BJ (cell line): ENCODE results near the gene ZPR1. TPM values are rescaled to one million over a fixed set of nuclear protein-coding genes. Genes with fewer than 3 reads are reported as not detected.

Source experiments
- CTCF ChIA-PET: fragments of 350-600 bp; formaldehyde crosslinking; extraction: SDS; loops from one replicate; lab custom pipeline; 2021; ENCODE audit warnings: antibody characterized with exemption, inconsistent platforms; lab: Yijun Ruan, JAX
- POLR2A ChIA-PET: fragments of 300-600 bp; sonication (Branson Sonifier 250); formaldehyde crosslinking; extraction: SDS; loops from one replicate; lab custom pipeline; 2021; ENCODE audit warnings: antibody characterized with exemption; lab: Charles Lee
- DNase-seq: peaks from one replicate; pipeline ENCODE4 v3.0.0-alpha.2; 2011; ENCODE audit warnings: low read depth
- H3K27me3 ChIP-seq: 2 replicates; pipeline ENCODE4 v1.6.0; 2011; ENCODE audit warnings: low read length; ENCODE audit not compliant: control insufficient read depth, insufficient read depth
- H3K36me3 ChIP-seq: 2 replicates; pipeline ENCODE4 v1.5.1; 2011; ENCODE audit warnings: low read length; ENCODE audit not compliant: control insufficient read depth, insufficient read depth
- H3K4me3 ChIP-seq: 2 replicates; pipeline ENCODE4 v1.5.1; 2011; ENCODE audit warnings: low read depth, mild to moderate bottlenecking, control low read depth, low read length
- polyA plus RNA-seq: library from polyadenylated mRNA; depleted of rRNA; stranded (reverse); fragments of >200 nt; gene quantifications from 2 replicates; pipeline ENCODE4 v1.2.3, GENCODE V29; 2011
- TF ChIP-seq, protein P1 (sequence below): IDR thresholded peaks from 2 replicates; pipeline ENCODE4 v1.5.1; 2011; ENCODE audit warnings: low read depth, mild to moderate bottlenecking, control low read depth, inconsistent platforms, low read length, moderate library complexity; ENCODE audit not compliant: insufficient read depth

ZPR1 gene
- polyA plus RNA-seq, 1 experiment = 51.0 TPM

DNA sequence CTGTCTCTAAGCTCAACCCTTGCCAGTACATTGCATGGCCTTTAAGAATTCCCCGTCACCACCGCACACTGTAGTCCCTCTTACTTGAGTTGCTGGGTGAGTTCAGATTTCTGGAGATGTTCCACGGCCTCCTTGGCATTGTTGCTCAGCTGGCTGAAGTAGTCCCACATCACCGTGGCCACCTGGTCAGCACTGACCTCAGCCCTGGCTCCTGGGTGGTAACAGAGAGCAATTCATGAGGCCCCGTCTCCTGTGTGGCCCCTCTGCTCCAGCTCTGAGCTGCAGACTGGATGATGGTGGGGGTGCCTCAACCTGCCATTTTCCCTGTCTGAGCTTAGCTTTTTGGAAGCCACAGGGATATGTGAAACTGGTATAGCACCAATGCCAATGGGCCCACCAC lies 34.8 kb upstream of the ZPR1 start:
- Histone ChIP-seq H3K36me3 (no peaks in the 10 kb centered on the region), H3K4me3 (no peak overlapping the region), H3K27me3 (no peaks in the 10 kb centered on the region; the same call in 1 of the 2 replicates)
- DNase-seq = no peak
- TF ChIP-seq, protein P1, sequence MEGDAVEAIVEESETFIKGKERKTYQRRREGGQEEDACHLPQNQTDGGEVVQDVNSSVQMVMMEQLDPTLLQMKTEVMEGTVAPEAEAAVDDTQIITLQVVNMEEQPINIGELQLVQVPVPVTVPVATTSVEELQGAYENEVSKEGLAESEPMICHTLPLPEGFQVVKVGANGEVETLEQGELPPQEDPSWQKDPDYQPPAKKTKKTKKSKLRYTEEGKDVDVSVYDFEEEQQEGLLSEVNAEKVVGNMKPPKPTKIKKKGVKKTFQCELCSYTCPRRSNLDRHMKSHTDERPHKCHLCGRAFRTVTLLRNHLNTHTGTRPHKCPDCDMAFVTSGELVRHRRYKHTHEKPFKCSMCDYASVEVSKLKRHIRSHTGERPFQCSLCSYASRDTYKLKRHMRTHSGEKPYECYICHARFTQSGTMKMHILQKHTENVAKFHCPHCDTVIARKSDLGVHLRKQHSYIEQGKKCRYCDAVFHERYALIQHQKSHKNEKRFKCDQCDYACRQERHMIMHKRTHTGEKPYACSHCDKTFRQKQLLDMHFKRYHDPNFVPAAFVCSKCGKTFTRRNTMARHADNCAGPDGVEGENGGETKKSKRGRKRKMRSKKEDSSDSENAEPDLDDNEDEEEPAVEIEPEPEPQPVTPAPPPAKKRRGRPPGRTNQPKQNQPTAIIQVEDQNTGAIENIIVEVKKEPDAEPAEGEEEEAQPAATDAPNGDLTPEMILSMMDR = no peak
- POLR2A ChIA-PET = no interaction called here
- CTCF ChIA-PET = interaction anchor here (0.6 to 1.5 kb wide), 3 partner anchors 14 to 284 kb away, joined by 3 to 5 read pairs (median 4); no protein-coding TSS in a partner anchor

DNA sequence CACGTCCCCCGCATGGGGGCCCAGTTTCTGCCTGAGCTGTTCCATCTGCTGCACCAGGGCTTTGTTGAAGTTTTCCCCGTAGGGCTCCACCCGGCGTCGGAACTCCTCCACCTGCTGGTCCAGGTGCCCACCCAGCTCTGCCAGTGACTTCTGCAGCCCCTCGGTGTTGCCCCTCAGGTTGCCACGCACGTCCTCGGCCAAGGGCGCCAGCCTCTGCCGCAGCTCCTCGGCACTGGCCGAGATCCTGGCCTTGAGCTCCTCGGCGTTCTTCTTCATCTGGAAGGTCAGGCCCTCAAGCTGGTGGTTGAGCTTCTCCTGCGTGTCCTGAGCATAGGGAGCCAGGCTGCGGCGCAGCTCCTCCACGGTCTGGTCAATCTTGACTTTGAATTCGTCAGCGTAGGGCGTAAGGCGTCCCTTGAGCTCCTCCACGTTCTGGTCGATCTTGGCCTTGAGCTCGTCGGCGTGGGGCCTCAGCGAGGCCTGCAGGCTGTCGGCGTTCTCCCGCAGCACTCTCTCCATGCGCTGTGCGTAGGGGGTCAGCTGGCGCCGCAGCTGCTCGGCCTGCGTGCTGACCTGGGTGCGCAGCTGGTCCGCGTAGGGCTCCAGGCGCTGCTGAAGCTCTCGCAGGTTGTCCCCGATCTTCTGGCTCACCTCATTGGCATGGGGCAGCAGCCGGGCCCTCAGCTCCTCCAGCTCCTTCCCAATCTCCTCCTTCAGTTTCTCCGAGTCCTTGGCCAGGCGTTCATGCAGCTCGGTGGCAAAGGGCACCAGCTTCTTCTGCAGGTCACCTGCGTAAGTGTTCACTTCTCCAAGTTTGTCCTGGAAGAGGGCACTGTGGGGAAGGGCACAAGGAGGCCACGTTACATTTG lies 33.5 kb upstream of the ZPR1 start:
- TF ChIP-seq, protein P1 = no peak
- no peak overlapping the region for H3K4me3 ChIP-seq
- ChIA-PET POLR2A (no interaction called here), CTCF (interaction anchor here (1.1 to 1.5 kb wide), 2 partner anchors 15 to 89 kb away, joined by 4 to 5 read pairs; no protein-coding TSS in a partner anchor)
- DNase-seq = no peak
- H3K27me3 ChIP-seq = no peaks in the 10 kb centered on the region
- no peaks in the 10 kb centered on the region for H3K36me3 ChIP-seq

DNA sequence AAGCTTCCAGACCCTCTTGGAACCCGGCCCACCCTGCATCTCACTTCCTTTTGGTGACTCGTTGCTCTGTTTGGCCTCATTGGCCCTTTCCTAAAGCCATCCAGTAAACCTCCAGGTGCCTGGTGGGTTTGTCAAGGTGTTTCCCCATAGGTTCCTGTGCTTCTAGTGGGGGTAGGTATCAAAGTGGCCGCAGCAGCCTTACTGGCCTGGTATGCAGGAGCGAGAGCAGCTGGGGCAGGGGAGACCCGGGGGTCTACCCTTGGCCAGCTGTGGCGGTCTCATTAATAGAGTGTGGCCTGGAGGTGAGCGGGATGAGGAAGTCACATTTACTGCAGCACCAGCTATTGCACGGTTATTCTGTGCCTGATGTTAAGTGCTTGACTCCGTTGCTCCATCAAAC lies 31.2 kb upstream of the ZPR1 start:
- no peak for DNase-seq
- TF ChIP-seq, protein P1 = no peak
- CTCF ChIA-PET = interaction anchor here (1.3 kb wide), 1 partner anchor 28 kb away, joined by 3 read pairs; the partner anchor contains the start of gene APOA5

DNA sequence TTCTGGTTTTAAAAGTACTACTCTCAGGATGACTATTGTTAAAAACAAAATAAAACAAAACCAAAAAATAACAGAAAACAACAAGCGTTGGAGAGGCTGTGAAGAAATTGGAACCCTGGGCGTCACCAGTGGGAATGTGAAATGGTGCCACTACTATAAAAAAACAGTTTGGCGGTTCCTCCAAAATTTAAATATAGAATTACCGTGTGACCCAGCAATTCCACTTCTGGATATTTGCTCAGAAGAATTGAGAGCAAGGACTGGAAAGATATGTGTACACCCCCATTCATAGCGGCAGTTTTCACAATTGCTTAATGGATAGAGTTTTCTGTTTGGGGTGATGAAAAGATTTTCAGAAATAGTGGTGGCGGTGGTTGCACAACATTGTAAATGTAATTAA lies 26.7 kb upstream of the ZPR1 start:
- H3K36me3 ChIP-seq = no peaks in the 10 kb centered on the region
- no peaks in the 10 kb centered on the region for H3K27me3 ChIP-seq
- ChIA-PET CTCF (no interaction called here), POLR2A (no interaction called here)
- no peak overlapping the region for H3K4me3 ChIP-seq
- TF ChIP-seq, protein P1 = no peak
- no peak for DNase-seq

More for the DNA sequence above, 31.2 kb upstream of the ZPR1 start:
- POLR2A ChIA-PET = no interaction called here
- no peaks in the 10 kb centered on the region for H3K36me3 ChIP-seq
- no peak overlapping the region for H3K4me3 ChIP-seq
- no peaks in the 10 kb centered on the region for H3K27me3 ChIP-seq

DNA sequence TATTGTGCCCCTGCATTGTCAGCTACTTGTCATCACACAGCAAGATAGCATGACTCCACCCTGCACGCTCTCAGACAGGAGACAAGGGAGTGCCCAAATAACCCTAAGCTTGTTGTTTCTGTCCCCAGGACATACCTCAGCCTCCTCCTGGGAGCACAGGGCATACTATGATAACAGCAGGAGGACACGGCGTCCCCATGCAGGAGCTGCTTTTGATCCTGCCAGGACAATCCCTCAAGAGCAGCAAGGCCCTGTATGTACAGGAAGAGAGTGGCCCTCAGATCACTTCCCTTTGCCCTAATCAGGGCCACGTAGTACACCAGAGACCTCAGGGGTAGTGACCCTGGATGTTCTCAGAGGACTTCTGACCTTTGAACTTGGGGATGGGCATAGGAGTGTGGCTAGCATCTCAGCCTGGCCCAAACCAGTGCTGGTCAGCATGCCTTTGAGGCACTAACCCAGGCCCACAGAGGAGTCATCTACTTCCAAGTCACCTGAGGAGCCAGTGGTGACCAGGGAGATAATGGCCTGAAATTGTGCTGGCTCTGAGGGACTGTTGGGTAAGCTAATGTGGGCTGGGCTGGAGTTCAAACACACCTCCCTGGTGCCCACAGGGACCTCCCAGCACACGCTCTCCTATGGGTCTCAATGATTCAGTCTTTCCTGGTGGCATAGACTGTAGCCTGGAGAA lies 26.1 kb upstream of the ZPR1 start:
- no peaks in the 10 kb centered on the region for H3K36me3 ChIP-seq
- CTCF ChIA-PET = interaction anchor here (0.7 to 1.4 kb wide), 4 partner anchors 22 to 292 kb away, joined by 4 to 6 read pairs (median 4); partner anchors contain the start of gene APOA5
- no peak for DNase-seq

More for the DNA sequence above, 26.1 kb upstream of the ZPR1 start:
- POLR2A ChIA-PET = no interaction called here
- Histone ChIP-seq H3K27me3 (no peaks in the 10 kb centered on the region), H3K4me3 (no peak overlapping the region)
- TF ChIP-seq, protein P1 = no peak
